ES-I3 (cell line): Measurements from ENCODE around the gene FARS2.

ENCODE experiments used
- H3K36me3 ChIP-seq: 2 replicates; pipeline ENCODE4 v1.6.1; 2013; ENCODE audit warnings: mild to moderate bottlenecking, low read length, control low read depth, moderate library complexity; ENCODE audit not compliant: insufficient read depth
- H3K4me1 ChIP-seq: 2 replicates; pipeline ENCODE4 v1.6.1; 2013; ENCODE audit warnings: mild to moderate bottlenecking, control low read depth, low read length; ENCODE audit not compliant: insufficient read depth
- H3K9ac ChIP-seq: 2 replicates; pipeline ENCODE4 v1.6.1; 2013; ENCODE audit warnings: low read depth, mild to moderate bottlenecking, low read length, moderate library complexity
- H3K9me3 ChIP-seq: 2 replicates; pipeline ENCODE4 v1.6.1; 2013; ENCODE audit warnings: mild to moderate bottlenecking, low read length, moderate library complexity; ENCODE audit not compliant: control insufficient read depth, insufficient read depth

FARS2 gene

DNA sequence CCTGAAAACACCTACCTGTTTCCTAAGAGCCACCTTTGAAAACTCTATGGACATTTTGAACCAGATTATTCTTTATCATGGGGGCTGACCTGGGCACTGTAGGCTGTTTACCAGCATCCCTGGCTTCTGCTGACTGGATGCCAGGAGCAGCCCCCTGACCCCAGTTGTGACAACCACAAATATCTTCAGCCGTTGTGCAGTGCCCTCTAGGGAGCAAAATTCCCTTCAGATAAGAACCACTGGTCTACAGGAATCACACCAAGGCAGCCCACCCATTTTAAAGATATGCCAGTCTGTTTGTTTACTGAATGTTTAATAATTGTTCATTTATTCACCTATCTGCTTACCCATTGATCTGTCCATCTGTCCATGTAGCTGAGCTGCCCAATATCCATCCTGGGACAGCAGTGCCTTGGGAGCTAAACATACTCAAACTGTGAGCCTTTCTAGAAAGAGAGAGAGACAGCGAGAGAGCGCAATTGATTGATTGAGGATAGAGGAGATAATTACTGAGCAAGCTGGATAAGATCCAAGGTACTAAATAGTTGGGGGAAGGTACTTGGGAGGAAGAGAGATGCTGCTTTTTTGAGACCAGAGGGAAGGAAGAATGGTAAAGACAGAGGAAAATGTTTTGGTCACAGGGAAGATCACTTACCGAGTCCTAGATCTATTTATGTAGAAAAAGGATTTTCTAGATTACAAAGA, 468.7 kb downstream of the FARS2 start:
- Histone ChIP-seq H3K4me1 (peaks cover 16% of the 10 kb centered on the region), H3K36me3 (no peaks in the 10 kb centered on the region), H3K9me3 (no peaks in the 10 kb centered on the region), H3K9ac (no peak overlapping the region)

DNA sequence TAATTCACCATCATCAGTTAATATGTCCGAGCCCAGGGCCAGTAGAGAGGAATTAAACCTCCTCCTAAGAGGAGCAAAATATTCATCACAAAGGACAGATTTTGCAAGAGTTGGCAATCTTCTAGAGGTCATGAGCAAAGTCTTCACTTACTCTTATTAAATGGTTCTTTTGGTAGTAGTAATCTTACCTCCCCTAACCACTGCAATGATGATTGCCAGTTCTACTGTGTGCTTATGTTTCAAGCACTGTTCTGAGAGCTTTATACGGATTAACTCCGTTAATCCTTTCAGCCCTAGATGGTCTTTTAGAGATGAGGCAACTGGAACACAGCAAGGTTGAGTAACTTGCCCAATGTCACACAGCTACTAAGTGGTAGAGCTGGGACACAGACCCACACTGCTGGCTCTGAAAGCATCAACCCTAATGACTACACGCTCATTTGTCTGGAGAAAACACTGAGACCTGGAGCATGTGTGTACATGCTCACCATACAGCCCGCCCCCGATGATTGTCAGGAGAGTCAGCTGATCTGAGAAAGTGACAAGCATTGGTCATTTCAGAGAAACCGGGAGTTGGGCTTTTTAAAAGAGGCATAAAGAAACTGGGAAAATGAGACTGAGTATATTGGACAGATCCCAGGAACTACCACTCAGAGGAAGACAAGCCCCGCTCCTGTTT, 469.4 kb downstream of the FARS2 start:
- H3K36me3 ChIP-seq, result no peaks in the 10 kb centered on the region
- peaks cover 16% of the 10 kb centered on the region for H3K4me1 ChIP-seq
- no peak overlapping the region for H3K9ac ChIP-seq
- H3K9me3 ChIP-seq, result no peaks in the 10 kb centered on the region

DNA sequence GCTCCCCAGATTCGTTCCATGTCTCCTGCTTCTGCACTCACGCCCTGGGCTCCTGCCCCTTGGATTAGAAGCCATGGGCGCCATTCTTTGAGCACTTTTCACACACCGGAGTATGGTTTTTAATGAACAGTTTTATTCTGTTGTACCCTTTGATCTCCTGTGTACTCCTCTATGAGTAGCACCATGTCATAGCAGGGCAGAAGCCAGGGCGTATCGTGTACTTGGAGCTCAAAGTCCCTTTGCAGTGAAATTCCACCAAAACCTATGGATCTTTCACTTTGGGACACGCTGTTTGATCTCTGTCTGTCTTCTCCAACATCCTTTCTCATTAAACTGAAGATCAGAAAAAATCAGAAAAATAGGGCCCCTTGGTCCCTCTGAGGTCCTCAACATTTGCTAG, 470.1 kb downstream of the FARS2 start:
- peaks cover 16% of the 10 kb centered on the region for H3K4me1 ChIP-seq
- H3K9ac ChIP-seq, result no peak overlapping the region
- no peaks in the 10 kb centered on the region for H3K9me3 ChIP-seq
- no peaks in the 10 kb centered on the region for H3K36me3 ChIP-seq

DNA sequence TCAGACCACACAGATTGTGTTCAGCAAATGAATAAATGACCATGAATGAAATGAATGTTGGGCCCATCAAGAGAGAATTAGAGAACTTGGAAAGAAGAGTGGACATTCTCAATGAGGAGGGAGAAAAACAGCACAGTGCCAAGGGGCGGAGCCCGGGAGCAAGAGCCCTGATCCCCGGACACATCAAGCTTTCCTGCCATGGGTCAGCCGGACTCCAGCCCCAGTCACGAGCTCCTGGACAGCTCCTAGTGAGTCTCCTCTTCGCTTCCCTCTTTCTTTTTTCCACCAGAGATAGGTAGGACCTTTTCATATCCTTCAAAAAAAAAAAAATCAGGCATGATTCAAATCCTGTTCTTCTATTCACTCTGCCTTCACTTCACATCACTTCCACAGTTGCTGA, 471.2 kb downstream of the FARS2 start:
- Histone ChIP-seq H3K4me1 (peaks cover 16% of the 10 kb centered on the region), H3K36me3 (no peaks in the 10 kb centered on the region), H3K9ac (no peak overlapping the region), H3K9me3 (no peaks in the 10 kb centered on the region)

DNA sequence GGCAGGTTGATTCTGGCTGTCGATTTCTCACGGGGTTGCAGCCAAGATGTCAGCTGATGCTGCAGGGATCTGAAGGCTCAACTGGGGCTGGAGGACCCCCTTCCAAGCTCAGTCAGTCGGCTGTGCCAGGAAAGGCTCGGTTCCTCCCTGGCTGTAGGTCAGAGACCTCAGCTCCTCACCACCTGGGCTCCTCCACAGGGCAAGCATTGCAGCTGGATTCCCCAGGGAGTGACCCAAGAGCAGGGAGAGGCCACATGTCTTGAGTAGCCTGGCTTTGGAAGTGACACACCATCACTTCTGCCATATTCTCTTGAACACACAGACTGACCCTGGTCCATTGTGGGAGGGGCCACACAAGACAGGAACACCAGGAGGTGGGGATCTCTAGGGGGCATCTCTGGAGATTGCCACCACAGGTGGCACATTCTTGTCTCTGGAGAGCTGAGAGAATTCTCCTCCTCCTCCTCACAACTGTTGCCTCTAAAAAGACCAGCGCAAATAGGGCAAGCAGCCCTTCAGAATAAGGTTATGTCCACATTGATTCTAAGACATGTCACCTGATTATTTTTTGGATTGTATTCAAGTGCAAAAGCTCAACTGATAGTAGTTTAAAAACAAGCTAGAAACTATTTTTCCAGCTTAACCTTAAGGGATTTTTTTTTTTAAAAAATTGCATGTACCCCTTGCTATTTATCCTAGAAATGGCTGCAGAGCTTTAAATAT, 474.9 kb downstream of the FARS2 start:
- Histone ChIP-seq H3K36me3 (no peaks in the 10 kb centered on the region), H3K9me3 (no peaks in the 10 kb centered on the region), H3K9ac (no peak overlapping the region), H3K4me1 (no peaks in the 10 kb centered on the region)

DNA sequence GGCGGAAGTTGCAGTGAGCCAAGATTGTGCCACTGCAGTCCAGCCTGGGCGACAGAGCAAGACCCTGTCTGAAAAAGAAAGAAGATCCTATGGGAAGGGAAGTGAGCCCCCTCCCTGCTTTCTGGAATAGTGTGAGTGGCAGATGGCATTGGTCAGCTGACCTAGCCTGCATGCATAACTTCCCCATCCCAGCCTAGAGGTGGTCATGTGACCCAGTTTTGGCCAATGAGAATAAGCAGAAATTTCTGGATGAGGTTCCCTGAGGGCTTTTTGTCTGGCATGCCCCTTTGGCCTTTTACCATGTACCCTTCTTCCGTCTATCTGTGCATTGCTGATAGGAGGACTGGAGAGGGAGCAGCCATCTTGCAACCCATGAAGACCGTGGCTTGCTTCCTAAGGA, 476.1 kb downstream of the FARS2 start:
- H3K9me3 ChIP-seq, result no peaks in the 10 kb centered on the region
- peaks cover under 1% of the 10 kb centered on the region; the same call in 1 of the 2 replicates for H3K4me1 ChIP-seq
- H3K36me3 ChIP-seq, result no peaks in the 10 kb centered on the region
- H3K9ac ChIP-seq, result no peak overlapping the region

DNA sequence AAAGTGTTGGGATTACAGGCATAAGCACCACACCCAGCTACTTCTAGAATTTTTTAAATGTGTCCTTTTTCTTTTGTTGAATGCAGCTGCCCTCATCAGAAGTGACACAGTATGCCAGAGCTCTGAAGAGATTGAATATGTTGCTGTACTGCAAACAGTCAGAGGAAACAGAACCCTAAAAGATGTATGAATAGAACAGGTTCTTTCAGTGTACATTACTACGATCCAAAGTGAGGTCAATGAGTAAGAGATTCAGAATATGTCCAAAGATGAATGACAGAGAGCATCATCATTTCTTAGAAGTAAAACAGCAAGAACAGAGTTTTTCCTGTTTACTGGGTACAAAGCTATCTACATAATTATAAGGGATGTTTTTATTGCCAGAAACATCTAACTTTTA, 476.9 kb downstream of the FARS2 start:
- Histone ChIP-seq H3K9me3 (no peaks in the 10 kb centered on the region), H3K9ac (no peak overlapping the region), H3K4me1 (peaks cover 5% of the 10 kb centered on the region), H3K36me3 (no peaks in the 10 kb centered on the region)

DNA sequence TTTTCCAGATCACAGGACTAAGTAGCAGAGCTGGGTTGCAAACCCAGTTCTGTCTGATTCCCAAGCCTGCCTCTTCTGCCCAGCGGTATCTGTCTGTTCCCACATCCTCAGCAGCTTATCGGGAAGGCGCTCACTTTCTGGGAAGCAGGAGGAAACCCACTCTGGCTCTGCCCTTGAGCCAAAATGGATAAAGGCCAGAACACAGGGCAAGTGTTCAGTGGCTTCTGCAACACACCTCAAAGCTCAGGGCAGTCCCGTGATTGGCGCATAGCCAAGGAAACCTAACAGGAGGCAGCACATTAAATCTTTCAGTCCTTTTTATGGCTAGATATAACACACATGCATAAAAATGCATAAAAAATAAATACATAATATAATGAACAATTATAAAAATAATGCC, 483.2 kb downstream of the FARS2 start:
- H3K9me3 ChIP-seq, result no peaks in the 10 kb centered on the region
- H3K4me1 ChIP-seq, result peaks cover 14% of the 10 kb centered on the region
- H3K9ac ChIP-seq, result no peak overlapping the region
- H3K36me3 ChIP-seq, result no peaks in the 10 kb centered on the region

DNA sequence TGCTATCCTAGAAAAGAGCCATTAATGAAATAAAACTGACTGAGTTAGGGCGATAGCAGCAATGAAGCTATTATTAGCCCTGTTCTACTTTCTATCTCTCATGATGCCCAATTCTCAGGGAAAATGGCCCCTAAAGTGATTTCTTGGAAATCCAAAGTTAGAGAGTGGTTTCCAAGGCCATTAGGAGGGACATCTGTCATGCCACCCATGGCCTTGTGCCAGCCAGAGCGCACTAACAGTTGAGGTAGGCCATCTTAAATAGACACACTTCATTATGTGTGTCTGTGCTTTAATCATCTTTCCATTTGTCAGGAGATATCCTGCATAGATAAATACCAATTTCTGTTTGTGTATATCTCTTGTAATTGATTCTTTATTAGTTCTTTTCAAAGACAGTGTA, 483.8 kb downstream of the FARS2 start:
- Histone ChIP-seq H3K9ac (no peak overlapping the region), H3K4me1 (peaks cover 14% of the 10 kb centered on the region), H3K36me3 (no peaks in the 10 kb centered on the region), H3K9me3 (no peaks in the 10 kb centered on the region)

DNA sequence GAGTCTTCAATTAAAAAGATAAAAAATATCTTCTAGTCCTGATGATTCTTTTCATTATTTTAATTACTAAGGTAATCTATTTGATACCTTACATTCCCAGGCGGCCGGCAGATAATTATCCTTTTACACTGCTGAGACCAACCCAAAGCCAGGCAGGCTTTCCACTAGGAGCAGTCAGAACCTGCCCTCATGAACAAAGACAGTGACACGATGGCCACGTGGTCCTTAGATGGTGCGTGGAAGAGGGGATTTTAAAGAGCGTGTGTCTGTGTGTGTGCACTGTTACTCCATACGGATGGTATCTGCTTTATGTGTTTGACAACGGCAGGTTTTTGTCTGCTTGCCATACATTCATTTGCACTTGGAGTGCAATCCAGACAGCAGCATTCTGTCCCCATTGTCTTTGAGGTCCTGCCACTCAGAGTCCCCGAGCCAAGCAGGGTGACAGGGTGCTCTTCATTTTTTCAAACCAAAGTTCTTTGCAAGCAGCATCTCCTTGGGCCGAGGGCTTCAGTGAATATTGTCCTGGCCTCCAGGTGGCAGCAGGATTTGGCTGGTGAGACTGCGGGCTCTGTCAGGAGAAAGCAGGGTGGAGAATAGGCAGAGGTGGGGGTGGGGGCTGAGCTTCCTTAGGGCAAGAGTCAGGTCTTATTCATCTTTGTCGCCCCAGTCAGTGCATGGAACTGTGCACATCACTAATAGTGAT, 484.9 kb downstream of the FARS2 start:
- Histone ChIP-seq H3K9ac (no peak overlapping the region), H3K36me3 (no peaks in the 10 kb centered on the region), H3K9me3 (no peaks in the 10 kb centered on the region), H3K4me1 (peaks cover 14% of the 10 kb centered on the region)

DNA sequence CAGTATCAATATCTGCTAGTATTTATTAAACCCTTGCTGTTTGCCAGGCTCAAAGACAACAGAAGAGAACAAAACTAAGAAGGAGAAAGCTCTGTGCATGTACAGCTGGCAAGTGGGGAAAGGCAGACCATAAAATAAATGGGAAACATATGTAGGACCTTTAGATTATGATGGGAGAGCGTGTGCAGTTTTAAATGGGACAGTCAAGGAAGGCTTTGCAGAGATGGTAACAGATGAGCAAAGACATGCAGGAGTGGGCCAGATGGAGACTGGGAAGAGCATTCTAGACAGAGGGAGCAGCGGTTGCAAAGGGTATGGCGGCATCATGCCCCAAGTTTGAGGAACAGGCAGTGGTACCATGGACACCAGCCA, 485.4 kb downstream of the FARS2 start:
- Histone ChIP-seq H3K9me3 (no peaks in the 10 kb centered on the region), H3K36me3 (no peaks in the 10 kb centered on the region), H3K4me1 (peaks cover 18% of the 10 kb centered on the region), H3K9ac (no peak overlapping the region)

DNA sequence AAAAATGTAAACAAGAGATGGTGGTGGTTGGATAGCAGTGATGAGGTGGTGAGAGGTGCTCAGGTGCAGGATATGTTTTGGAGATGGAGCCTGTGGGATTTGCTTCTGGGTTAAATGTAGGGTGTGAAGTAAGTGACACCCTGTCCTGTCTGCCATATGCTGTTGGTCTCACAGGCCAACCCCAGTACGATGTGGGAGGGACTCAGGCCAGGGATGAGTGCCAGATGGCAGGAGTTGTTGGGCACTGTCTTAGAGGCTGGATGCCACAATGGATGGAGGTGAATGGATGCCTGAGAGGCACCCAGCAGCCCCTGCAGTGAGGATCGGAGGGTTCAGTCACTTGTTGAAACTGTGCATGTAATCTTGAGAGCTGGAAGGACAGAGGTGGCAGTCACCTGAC, 486.1 kb downstream of the FARS2 start:
- Histone ChIP-seq H3K36me3 (no peaks in the 10 kb centered on the region), H3K4me1 (peaks cover 25% of the 10 kb centered on the region), H3K9me3 (no peaks in the 10 kb centered on the region), H3K9ac (no peak overlapping the region)

DNA sequence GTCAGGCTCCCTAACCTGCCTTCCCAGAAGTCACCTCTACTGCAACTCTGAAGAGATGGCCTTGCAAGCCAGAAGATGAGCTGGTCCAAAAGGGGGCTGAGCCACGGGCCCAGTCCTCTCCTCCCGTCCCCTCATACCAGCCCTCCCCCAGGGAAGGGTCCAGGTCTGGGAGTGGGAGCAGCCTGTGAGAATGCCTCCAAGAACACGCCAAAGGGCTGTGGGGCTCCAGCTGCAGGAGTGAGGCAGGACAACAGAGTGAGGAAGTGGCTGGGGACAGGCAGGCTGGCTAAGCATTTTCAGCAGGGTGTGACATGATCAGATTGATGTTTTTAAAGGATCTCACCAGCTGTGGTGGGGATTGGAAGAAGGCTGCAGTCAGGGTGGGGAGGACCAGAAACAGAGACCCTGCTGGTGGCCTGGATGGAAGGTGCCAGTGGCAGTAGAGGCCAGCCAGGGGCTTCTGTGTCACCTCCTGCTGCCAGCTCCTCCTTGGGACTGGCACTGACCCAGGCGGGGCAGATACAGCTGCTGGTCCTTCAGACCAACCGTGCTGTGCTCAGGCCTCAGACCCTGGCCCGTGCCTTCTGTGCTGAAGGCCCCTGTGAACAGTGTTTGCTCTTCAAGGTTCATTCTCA, 487.8 kb downstream of the FARS2 start:
- H3K9me3 ChIP-seq, result no peaks in the 10 kb centered on the region
- H3K36me3 ChIP-seq, result no peaks in the 10 kb centered on the region
- peaks cover 20% of the 10 kb centered on the region for H3K4me1 ChIP-seq
- H3K9ac ChIP-seq, result no peak overlapping the region

DNA sequence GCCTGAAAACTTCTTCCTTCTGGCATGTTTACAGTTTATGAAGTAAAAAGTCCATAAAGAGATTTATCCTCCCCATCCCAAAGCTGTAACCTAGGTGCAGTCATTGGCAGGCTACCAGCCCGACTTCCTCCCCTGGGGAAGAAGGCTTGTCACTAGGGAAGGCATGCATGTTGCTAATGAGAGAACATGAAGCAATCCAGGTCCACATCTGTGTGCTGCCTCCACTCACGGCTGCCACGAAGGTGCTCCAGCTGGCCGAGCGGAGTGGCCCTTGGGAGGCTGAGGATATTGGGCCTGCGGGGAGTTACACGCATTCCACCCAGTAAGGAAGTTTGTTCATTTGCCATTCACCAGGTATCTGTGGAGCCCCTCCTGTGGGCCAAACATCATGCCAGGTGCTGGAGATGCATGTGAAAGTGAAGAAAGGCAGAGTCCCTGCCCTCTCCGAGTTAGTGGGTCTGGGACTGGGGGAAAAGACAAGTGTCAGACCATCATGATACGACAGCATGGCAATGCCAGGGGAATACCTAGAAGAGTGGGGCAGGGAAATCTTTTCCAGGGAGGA, 488.4 kb downstream of the FARS2 start:
- Histone ChIP-seq H3K4me1 (peaks cover 20% of the 10 kb centered on the region), H3K9ac (no peak overlapping the region), H3K36me3 (no peaks in the 10 kb centered on the region), H3K9me3 (no peaks in the 10 kb centered on the region; the same call in 1 of the 2 replicates)
